A673 (cell line): ENCODE measurements around the gene MAGEB6B. TPM values are rescaled to one million over a fixed set of nuclear protein-coding genes. Genes with fewer than 3 reads are reported as not detected.

Source experiments
- total RNA-seq: library from RNA; stranded (reverse); gene quantifications from 2 replicates; pipeline ENCODE4 v1.2.3, GENCODE V29; 2021

Gene MAGEB6B
- total RNA-seq, 1 experiment from 2014 or later, result not detected

Other genes starting within 250 kb of the MAGEB6B start
- not detected in 2 replicates for gene MAGEB18, start 22.3 kb upstream of the MAGEB6B start, total RNA-seq
- gene MAGEB6, start 31.8 kb downstream of the MAGEB6B start, total RNA-seq, result not detected in 2 replicates
- gene MAGEB5, start 55.6 kb downstream of the MAGEB6B start, total RNA-seq, result not detected in 2 replicates